GM19455 (cell line): ENCODE measurements around the gene MYNN.

Experiments used
- ATAC-seq: cut with Tn5 transposase; IDR thresholded peaks from one replicate; pipeline ENCODE4 v1.9.1; 2021; ENCODE audit not compliant: unreplicated experiment

Gene MYNN

GRCh38 chr3:169774186-169774585 lies 990 bp downstream of the MYNN start:
- no peak for ATAC-seq

GRCh38 chr3:169777822-169778221 lies 4.6 kb downstream of the MYNN start:
- no peak for ATAC-seq

GRCh38 chr3:169780742-169781141 lies 7.5 kb downstream of the MYNN start:
- ATAC-seq, result no peak

DNA sequence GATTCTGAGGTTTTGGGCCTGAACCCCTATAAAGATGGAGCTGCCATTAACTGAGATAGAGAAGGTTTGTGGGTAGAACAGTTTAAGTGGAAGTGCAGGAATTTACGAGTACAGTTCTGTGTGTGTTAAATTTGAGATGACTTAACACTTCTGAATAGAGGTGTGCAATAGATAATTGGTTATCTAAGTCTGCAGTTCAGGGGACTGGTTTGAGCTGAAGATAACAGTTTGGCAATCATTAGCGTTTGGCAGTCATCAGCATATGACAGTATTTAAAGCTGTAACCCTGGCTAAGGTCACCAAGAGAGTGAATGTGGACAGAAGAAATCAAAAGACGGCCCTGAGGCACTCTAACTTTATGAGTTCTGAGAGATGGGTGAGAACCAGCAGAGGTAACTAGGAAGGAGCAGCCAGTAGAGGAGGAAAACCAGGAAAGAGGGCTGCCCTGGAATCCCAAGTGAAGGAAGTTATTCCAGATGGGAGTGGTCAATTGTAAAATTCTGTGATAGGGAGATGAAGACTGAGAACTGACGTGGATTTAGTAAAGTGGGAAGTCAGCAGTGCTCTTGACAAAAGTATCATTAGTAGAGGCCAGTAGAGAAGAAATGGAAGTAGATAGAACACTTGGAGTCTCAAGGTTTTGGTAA lies 8.1 kb downstream of the MYNN start:
- no peak for ATAC-seq

GRCh38 chr3:169787120-169787519 lies 13.9 kb downstream of the MYNN start:
- ATAC-seq, result no peak

- ATAC-seq, result no peak
Measured at GRCh38 chr3:169787791-169788190, 14.6 kb downstream of the MYNN start.

GRCh38 chr3:169790219-169790618 lies 17.0 kb downstream of the MYNN start:
- ATAC-seq, result no peak

DNA sequence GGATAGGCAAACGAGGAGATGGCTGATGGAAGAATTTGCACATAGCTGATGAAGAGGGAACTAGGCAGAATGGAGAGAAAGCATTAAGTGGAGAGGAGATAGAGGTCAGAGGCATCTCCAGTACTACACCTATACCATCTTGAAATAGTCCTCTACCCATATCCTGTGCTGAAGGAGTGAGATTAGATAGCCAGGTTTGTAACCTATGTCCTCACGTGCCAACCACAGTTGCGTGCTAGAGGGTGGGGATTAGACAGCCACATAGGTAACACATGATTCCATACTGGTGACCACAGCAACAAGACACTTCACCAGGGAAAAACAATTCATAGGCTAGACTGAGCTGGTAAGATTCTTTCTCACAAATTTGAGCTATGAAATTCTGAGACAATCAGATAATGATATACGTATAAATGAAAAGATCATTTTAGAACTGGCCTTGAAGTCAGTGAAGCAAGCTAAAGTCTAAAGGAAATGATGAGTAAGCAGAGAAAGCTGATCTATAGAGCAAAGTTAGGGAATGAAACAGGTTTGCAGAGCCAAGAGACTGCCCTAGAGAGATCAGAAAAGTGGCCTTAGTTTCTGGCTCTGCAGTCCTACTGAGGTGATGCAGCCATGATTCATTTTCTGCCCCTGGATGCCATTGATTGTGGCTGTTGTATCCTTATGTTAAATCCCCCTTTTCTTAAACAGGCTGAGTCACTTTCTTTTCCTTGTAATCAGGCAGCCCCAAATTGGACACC lies 17.7 kb downstream of the MYNN start:
- ATAC-seq, result no peak

- no peak for ATAC-seq
Measured at GRCh38 chr3:169792359-169792758, 19.2 kb downstream of the MYNN start.

- no peak for ATAC-seq
Measured at GRCh38 chr3:169804681-169805080, 31.5 kb downstream of the MYNN start.

DNA sequence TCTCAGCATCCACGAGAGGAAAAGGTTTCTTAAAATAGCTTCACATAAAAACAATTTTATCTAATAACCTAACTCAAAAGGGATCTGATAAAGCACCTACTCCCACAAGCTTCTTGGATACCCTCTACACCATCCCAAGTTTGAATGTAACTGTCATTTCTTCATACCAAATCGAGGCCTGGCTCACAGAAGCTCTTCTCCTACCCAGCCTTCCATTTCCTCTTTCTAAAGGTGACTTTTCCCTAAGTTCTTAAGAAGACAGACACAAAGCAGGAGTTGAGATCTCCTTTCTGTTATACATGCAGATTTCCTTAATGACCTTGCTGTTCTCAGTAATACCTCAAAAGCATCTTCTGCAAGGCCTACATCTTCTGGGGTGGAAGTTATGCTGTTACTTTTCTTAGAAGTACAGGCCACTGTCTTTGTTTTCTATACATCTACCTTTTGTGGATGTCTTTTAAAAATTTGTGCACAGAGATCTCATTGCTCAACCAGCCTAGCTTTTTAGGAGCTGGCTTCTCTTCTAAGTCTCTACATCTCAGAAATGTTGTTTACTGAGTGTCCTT lies 36.1 kb downstream of the MYNN start:
- no peak for ATAC-seq

- ATAC-seq, result peak; percentile 13
Measured at GRCh38 chr3:169811631-169812331, 38.6 kb downstream of the MYNN start.

DNA sequence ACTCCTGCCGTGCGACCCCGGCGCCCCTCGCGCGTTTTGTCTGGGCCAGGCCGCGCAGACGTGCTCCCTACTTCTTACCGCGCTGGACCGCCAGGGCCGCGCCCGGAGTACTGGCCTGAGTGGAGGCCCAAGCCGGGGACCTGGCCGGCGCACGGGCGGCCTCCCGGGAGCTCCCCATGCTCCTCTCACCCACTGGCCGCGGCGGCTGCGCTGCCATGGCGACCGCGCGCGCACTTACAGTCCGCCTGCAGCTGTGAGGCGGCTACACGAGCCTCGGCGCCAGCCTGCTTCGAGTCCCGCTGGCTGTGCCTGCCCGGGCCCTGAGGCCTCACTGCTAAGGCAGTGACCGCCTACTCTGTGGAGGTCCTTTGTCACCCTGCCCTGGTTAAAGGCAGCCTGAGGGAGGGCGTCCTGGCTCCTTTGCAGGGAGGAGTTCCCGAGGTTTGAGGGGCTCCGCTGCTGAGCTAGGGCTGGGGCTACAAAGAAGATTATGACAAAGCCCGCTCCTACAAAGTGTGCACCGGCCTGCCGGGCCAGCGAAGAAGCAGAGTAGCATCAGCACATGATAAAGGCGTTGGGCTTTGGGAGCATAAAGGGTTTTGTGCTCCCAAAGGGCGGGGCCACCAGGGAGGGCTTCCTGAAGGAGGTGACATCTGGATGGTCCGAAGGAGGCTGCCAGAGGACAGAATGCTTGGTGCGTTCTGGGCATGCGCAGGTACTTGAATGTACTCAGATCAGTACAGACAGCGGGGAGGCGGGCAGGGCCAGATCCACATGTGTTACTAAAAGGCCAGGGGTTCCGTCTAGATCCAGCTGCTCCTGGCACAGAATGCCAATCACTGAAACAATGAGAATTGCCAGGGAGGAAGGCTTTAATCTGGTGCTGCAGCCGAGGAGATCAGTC lies 39.4 kb downstream of the MYNN start, which contains the start of the genes LRRC34 and LRRIQ4:
TSS of gene LRRC34 (minus strand) at position 573 of the 904 bp plus-strand sequence. CDS start at position 217, 356 bp downstream.
TSS of gene LRRIQ4 (plus strand) at position 539 of the 904 bp plus-strand sequence. CDS start 9,052 bp downstream, outside the sequence.
- ATAC-seq, result peak; percentile 71

GRCh38 chr3:169813278-169813677 lies 40.1 kb downstream of the MYNN start:
- ATAC-seq, result no peak

GRCh38 chr3:169813757-169814517 lies 40.7 kb downstream of the MYNN start:
- ATAC-seq, result peak; percentile 87

DNA sequence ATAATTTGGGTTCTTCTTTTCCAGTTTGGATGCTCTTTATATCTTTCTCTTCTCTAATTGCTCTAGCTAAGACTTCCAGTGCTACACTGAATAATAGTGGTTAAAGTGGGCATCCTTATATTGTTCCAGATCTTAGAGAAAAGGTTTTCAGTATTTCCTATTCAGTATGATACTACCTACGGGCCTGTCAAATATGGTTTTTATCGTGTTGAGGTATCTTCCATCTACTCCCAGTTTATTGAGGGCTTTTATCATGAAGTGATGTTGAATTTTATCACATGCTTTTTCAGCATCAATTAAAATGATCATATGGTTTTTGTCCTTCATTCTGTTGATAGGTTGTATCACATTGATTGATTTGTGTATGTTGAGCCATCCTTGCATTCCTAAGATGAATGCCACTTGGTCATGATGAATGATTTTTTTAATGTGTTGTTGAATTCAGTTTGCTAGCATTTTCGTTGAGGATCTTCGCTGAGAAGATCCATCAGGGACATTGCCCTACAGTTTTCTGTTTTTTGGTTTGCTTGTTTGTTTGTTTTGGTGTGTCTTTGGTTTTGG lies 42.5 kb downstream of the MYNN start:
- ATAC-seq, result no peak

- no peak for ATAC-seq
Measured at GRCh38 chr3:169818316-169818715, 45.1 kb downstream of the MYNN start.

DNA sequence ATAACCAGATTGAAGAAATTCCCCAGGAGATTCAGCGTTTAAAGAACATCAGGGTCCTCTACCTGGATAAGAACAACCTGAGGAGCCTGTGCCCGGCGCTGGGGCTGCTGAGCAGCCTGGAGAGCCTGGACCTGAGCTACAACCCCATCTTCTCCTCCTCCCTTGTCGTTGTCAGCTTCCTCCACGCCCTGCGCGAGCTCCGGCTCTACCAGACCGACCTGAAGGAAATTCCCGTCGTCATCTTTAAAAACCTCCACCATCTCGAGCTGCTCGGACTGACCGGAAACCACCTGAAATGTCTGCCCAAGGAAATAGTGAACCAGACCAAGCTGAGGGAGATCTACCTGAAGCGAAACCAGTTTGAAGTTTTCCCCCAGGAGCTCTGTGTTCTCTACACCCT lies 48.9 kb downstream of the MYNN start:
- no peak for ATAC-seq

DNA sequence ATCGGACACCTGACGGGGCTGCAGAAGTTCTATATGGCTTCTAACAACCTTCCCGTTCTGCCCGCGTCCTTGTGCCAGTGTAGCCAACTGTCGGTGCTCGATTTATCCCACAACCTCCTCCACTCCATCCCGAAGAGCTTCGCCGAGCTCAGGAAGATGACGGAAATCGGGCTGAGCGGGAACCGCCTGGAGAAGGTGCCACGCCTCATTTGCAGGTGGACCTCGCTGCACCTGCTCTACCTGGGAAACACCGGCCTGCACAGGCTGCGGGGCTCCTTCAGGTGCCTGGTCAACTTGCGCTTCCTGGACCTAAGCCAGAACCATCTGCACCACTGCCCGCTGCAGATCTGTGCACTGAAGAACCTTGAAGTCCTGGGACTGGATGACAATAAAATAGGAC lies 49.3 kb downstream of the MYNN start:
- ATAC-seq, result no peak
